ENCODE results near the gene SPAG16. TPM values are rescaled to one million over a fixed set of nuclear protein-coding genes. Genes with fewer than 3 reads are reported as not detected.

SPAG16 gene
- total and polyA plus RNA-seq, 12 donors, result 8.4 to 28.3 (median 19.1) TPM

- DNase-seq, result no peak
- Histone ChIP-seq H3K9me3 (no peaks in the 10 kb centered on the region), H3K27ac (no peak overlapping the region), H3K4me1 (peaks cover 0 to 12% (median 0%) of the 10 kb centered on the region in 9 donors), H3K4me3 (no peak overlapping the region), H3K27me3 (peaks cover 0 to 4% (median 0%) of the 10 kb centered on the region in 7 donors), H3K36me3 (no peaks in the 10 kb centered on the region)
- no peak for TF ChIP-seq CTCF (IDR thresholded peaks at IDR 0.05)
- 82 to 83% methylated on average over 6 of the region's 6 CpGs for WGBS, 2 donors
- ATAC-seq, result no peak
- intact Hi-C loops (cut with DNase I), result loop anchor here in 1 of 10 donors (10.0 kb wide), 1 partner anchor 559 kb away; no protein-coding TSS in a partner anchor
Measured at GRCh38 chr2:213243189-213244044, 40.8 kb upstream of the SPAG16 start.

GRCh38 chr2:213246497-213247281 lies 37.6 kb upstream of the SPAG16 start:
- peaks cover 0 to 9% (median 0%) of the 10 kb centered on the region in 7 donors for H3K27me3 ChIP-seq
- H3K27ac ChIP-seq, result no peak overlapping the region
- intact Hi-C loops (cut with DNase I), result loop anchor here in 2 of 10 donors (5.0 to 10.0 kb wide), 2 partner anchors 559 to 562 kb away; no protein-coding TSS in a partner anchor
- H3K36me3 ChIP-seq, result no peaks in the 10 kb centered on the region
- peak; percentile 31 to 80 (median 70) for TF ChIP-seq CTCF (IDR thresholded peaks at IDR 0.05)
- no peak overlapping the region for H3K4me3 ChIP-seq
- no peaks in the 10 kb centered on the region for H3K4me1 ChIP-seq
- DNase-seq, result no peak
- H3K9me3 ChIP-seq, result no peaks in the 10 kb centered on the region
- WGBS, 2 donors, result 1 to 3% methylated on average over 4 of the region's 4 CpGs
- no peak for ATAC-seq

- TF ChIP-seq CTCF (IDR thresholded peaks at IDR 0.05), result no peak
- Histone ChIP-seq H3K4me1 (no peaks in the 10 kb centered on the region), H3K9me3 (no peaks in the 10 kb centered on the region), H3K4me3 (no peak overlapping the region), H3K36me3 (no peaks in the 10 kb centered on the region), H3K27me3 (peaks cover 0 to 9% (median 0%) of the 10 kb centered on the region in 7 donors), H3K27ac (no peak overlapping the region)
- 53 to 63% methylated on average over 4 of the region's 4 CpGs for WGBS, 2 donors
- intact Hi-C loops (cut with DNase I), result loop anchor here in 2 of 10 donors (5.0 to 10.0 kb wide), 2 partner anchors 560 to 563 kb away; no protein-coding TSS in a partner anchor
- ATAC-seq, result no peak
- no peak for DNase-seq
Measured at GRCh38 chr2:213247566-213247965, 36.7 kb upstream of the SPAG16 start.

GRCh38 chr2:213248637-213249036 lies 35.6 kb upstream of the SPAG16 start:
- no peak for ATAC-seq
- intact Hi-C loops (cut with DNase I), result loop anchor here in 2 of 10 donors (5.0 to 10.0 kb wide), 2 partner anchors 561 to 564 kb away; no protein-coding TSS in a partner anchor
- Histone ChIP-seq H3K4me3 (no peak overlapping the region), H3K4me1 (no peaks in the 10 kb centered on the region), H3K27me3 (peaks cover 0 to 9% (median 0%) of the 10 kb centered on the region in 7 donors), H3K27ac (no peak overlapping the region), H3K36me3 (no peaks in the 10 kb centered on the region), H3K9me3 (no peaks in the 10 kb centered on the region)
- 87 to 89% methylated on average over 4 of the region's 4 CpGs for WGBS, 2 donors
- DNase-seq, result no peak
- no peak for TF ChIP-seq CTCF (IDR thresholded peaks at IDR 0.05)

All from heart right ventricle (tissue), 16 donors.